ENCODE measurements around the gene MAN1C1.
A peak's percentile ranks its signal among the peaks of the same experiment; 100 is the strongest.

The MAN1C1 gene

DNA sequence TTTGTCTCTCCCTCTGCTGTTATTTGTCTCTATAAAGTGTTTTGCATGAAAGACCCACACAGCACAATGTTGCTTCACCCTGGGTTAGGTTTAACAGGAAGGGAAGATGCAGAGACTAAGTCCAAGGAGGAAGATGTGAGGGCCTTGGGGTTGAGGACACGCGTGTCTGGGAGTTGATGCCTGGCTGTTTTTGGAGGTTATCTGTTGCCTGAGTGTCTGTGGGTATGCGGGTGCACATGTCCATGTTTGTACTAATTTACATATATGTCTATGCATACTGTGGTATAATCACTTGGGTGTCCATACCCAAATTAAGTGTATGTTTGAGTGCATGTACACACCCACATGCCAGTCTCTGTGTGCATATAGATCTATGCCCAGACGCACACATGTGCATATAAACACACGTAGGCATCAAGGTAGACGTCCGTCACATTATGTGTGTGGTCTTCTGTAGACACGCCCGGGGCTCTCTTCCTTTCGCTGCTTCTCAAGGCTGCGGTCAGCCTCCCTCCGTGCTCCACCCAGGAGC lies 962 bp upstream of the MAN1C1 start:
- no peak overlapping the region for H3K27ac ChIP-seq (ENCODE audit: low read depth, low read length)
- H3K36me3 ChIP-seq (ENCODE audit: control insufficient read depth, insufficient read depth, low read length), result no peaks in the 10 kb centered on the region
- peak overlapping the region; percentile 65 for H3K4me3 ChIP-seq (ENCODE audit: low read depth, low read length)
- peaks cover 42% of the 10 kb centered on the region for H3K27me3 ChIP-seq (ENCODE audit: control insufficient read depth, insufficient read depth, low read length)
- peaks cover 20% of the 10 kb centered on the region for H3K4me1 ChIP-seq (ENCODE audit: control insufficient read depth, insufficient read depth, low read length)
- H3K9me3 ChIP-seq (ENCODE audit: control insufficient read depth, insufficient read depth, low read depth, low read length), result no peaks in the 10 kb centered on the region
- peak overlapping the region; percentile 39 for H3K9ac ChIP-seq (ENCODE audit: low read length)

DNA sequence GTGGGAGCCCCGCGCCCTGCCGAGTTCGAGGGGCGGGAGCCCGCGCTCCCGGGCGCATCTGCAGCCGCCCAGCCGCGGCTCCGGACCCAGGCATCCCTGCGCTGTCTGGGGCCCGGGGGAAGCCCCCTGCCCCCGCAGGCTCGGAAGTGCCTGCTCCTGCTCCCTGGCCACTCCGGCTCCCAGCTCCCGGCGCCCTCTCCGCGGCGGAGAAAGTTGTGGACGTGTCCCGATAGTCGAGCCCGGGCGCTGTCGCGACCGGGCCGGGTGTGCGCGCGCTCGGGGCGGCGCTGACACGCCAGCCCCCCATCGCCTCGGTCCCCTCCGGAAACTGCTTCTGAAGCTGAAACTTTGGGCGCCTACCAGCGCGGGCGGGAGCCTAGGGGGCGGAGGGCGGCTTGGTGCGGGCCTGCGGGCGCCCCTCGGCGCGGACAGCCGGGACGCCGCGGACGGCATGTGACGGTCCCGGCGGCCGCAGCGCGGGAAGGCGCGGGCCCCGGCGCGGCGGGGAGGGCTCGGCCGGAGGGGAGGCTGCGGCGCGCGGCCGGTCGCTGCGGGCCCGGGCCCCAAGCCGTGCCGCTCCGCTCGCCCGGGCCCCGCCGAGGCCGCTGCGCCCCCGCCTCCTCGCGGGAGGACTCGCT lies 515 bp downstream of the MAN1C1 start:
- no peak overlapping the region for H3K27ac ChIP-seq (ENCODE audit: low read depth, low read length)
- H3K9me3 ChIP-seq (ENCODE audit: control insufficient read depth, insufficient read depth, low read depth, low read length), result no peaks in the 10 kb centered on the region
- peak overlapping the region; percentile 72 for H3K9ac ChIP-seq (ENCODE audit: low read length)
- no peaks in the 10 kb centered on the region for H3K36me3 ChIP-seq (ENCODE audit: control insufficient read depth, insufficient read depth, low read length)
- peak overlapping the region; percentile 67 for H3K4me3 ChIP-seq (ENCODE audit: low read depth, low read length)
- peaks cover 38% of the 10 kb centered on the region for H3K27me3 ChIP-seq (ENCODE audit: control insufficient read depth, insufficient read depth, low read length)
- peaks cover 20% of the 10 kb centered on the region for H3K4me1 ChIP-seq (ENCODE audit: control insufficient read depth, insufficient read depth, low read length)

DNA sequence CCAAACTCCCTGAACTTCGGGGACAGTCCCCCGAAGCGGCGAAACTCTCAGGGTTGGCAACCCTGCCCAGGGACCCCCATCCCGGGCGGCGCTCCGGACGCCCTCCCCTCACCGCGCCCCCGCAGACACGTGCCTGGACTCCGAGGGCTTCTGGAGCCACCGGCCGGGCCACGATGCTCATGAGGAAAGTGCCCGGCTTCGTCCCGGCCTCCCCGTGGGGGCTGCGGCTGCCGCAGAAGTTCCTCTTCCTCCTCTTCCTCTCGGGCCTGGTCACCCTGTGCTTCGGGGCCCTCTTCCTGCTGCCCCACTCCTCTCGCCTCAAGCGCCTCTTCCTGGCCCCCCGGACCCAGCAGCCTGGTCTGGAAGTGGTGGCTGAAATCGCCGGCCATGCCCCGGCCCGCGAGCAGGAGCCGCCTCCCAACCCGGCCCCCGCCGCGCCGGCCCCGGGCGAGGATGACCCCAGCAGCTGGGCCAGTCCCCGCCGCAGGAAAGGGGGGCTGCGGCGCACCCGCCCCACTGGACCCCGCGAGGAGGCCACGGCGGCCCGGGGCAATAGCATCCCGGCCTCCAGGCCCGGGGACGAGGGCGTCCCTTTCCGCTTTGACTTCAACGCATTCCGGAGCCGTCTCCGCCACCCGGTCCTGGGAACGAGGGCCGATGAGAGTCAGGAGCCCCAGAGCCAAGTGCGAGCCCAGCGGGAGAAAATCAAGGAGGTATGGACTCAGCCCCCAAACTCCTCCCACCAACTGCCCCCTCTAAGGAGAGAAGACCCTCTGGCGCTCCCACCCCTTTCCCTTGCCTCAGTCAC lies 1.2 kb downstream of the MAN1C1 start:
- peak overlapping the region; percentile 67 for H3K4me3 ChIP-seq (ENCODE audit: low read depth, low read length)
- peaks cover 38% of the 10 kb centered on the region for H3K27me3 ChIP-seq (ENCODE audit: control insufficient read depth, insufficient read depth, low read length)
- peaks cover 20% of the 10 kb centered on the region for H3K4me1 ChIP-seq (ENCODE audit: control insufficient read depth, insufficient read depth, low read length)
- H3K27ac ChIP-seq (ENCODE audit: low read depth, low read length), result no peak overlapping the region
- no peaks in the 10 kb centered on the region for H3K36me3 ChIP-seq (ENCODE audit: control insufficient read depth, insufficient read depth, low read length)
- H3K9me3 ChIP-seq (ENCODE audit: control insufficient read depth, insufficient read depth, low read depth, low read length), result no peaks in the 10 kb centered on the region
- peak overlapping the region; percentile 72 for H3K9ac ChIP-seq (ENCODE audit: low read length)

DNA sequence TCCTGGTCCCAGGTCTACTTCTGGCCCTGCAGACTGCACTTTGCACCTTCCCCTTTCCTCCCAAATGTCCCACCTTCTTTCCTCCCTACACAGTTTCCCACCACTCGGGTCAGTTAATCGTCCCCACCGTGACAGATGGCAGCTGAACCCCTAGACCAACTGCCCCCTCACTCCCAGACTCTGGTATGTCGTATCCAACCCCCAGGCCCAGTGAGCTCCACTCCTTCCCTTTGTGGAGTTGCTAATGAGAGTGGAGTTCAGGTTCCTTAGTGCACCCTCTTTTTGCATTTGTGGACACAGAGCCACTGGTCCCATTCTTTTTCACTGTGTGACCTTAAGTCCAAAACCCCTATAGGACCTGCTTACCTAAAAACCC lies 1.8 kb downstream of the MAN1C1 start:
- Histone ChIP-seq H3K36me3 (ENCODE audit: control insufficient read depth, insufficient read depth, low read length) (no peaks in the 10 kb centered on the region), H3K9me3 (ENCODE audit: control insufficient read depth, insufficient read depth, low read depth, low read length) (no peaks in the 10 kb centered on the region), H3K4me3 (ENCODE audit: low read depth, low read length) (peak overlapping the region; percentile 67), H3K4me1 (ENCODE audit: control insufficient read depth, insufficient read depth, low read length) (peaks cover 20% of the 10 kb centered on the region), H3K27ac (ENCODE audit: low read depth, low read length) (no peak overlapping the region), H3K9ac (ENCODE audit: low read length) (peak overlapping the region; percentile 72), H3K27me3 (ENCODE audit: control insufficient read depth, insufficient read depth, low read length) (peaks cover 33% of the 10 kb centered on the region)

DNA sequence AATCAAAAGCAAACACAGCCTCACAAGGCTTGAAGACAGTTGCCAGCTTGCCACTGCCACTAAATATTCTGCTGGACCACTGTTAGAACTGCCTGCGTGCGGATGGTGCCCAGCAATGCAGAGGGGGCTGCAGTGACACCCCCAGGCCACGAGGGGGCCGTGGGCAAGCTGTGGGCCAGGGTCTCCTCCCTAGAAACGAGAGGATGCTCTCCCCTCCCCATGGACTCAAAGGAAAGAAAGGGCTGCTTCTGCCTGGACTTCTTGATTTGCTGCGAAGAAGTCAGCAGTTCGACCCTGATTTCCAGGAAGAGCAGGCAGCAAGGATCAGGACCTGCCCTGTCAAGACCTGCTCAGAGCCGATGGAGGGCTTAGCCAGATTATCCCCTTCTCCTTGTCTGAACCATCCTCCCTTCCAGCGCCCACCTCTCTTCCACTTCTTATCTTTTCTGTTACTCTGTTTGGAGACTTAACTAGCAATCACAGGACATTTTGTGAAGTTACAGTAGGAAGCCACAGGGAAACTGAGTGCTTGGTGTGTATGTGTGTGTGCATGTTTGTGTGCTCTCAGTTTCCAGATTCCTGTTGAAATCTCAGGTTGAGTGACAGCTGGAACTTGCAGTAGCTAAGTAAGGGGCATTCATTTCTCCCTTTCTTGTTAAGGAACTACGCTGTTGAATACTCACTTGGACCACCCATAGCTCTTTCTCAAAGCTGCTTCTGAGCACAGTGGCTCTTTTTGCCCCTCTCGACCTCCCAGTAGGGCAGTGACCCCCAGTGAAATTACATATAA lies 2.7 kb downstream of the MAN1C1 start:
- Histone ChIP-seq H3K36me3 (ENCODE audit: control insufficient read depth, insufficient read depth, low read length) (no peaks in the 10 kb centered on the region), H3K27me3 (ENCODE audit: control insufficient read depth, insufficient read depth, low read length) (peaks cover 30% of the 10 kb centered on the region), H3K27ac (ENCODE audit: low read depth, low read length) (no peak overlapping the region), H3K9ac (ENCODE audit: low read length) (no peak overlapping the region), H3K4me1 (ENCODE audit: control insufficient read depth, insufficient read depth, low read length) (peaks cover 23% of the 10 kb centered on the region), H3K9me3 (ENCODE audit: control insufficient read depth, insufficient read depth, low read depth, low read length) (no peaks in the 10 kb centered on the region), H3K4me3 (ENCODE audit: low read depth, low read length) (peak overlapping the region; percentile 67)

DNA sequence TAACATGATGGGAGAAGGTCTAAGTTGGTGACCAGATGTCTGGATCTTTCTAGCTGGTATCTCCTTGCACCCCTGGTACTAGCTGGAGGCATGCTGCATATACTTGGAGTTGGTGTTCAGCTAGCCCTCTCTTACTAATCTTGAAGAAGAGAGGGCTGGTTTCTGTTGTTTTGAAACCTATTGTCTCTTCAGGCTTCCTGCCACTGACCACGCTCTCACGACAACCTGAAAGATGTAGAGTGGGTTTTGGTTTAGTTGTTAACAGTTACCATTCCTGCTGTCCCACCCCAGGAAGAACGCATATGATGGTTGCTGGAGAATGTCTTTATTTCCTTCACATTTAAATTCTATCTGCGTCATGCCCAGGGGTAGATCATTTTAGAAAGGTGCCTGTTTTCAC lies 3.6 kb downstream of the MAN1C1 start:
- Histone ChIP-seq H3K27me3 (ENCODE audit: control insufficient read depth, insufficient read depth, low read length) (peaks cover 22% of the 10 kb centered on the region), H3K9me3 (ENCODE audit: control insufficient read depth, insufficient read depth, low read depth, low read length) (no peaks in the 10 kb centered on the region), H3K36me3 (ENCODE audit: control insufficient read depth, insufficient read depth, low read length) (no peaks in the 10 kb centered on the region), H3K27ac (ENCODE audit: low read depth, low read length) (no peak overlapping the region), H3K4me1 (ENCODE audit: control insufficient read depth, insufficient read depth, low read length) (peaks cover 23% of the 10 kb centered on the region), H3K9ac (ENCODE audit: low read length) (no peak overlapping the region), H3K4me3 (ENCODE audit: low read depth, low read length) (no peak overlapping the region)

DNA sequence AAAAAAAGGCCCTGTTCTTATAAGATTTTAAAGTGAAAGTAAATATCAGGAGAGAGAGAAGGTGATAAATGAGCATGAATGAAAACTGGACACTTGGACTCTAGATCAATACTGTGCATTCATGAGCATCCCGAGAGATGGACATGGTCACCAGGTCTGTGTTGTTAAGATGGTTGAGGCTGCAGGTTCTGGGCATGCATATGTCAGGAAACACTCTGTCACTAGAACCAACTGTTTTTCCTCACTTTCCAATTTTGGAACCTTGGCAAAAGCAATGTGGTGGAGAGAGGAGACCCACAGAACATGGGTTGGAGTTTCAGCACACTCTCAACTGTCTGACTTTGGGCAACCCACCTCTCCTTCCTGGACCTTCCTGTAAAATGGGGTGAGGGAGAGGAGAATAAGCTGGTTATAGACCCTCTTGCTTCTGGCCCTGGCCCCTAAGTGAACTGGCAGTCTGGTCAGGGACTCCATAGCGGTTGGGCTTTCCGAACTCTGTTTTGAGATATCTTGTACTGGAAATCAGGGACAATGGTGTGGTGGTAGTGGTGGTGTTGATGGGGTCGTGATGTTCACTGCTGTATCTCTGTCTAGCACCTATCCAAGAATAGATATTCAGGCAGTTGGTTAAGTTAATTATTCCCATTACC lies 4.2 kb downstream of the MAN1C1 start:
- Histone ChIP-seq H3K9ac (ENCODE audit: low read length) (no peak overlapping the region), H3K27ac (ENCODE audit: low read depth, low read length) (no peak overlapping the region), H3K9me3 (ENCODE audit: control insufficient read depth, insufficient read depth, low read depth, low read length) (no peaks in the 10 kb centered on the region), H3K27me3 (ENCODE audit: control insufficient read depth, insufficient read depth, low read length) (peaks cover 16% of the 10 kb centered on the region), H3K4me3 (ENCODE audit: low read depth, low read length) (no peak overlapping the region), H3K4me1 (ENCODE audit: control insufficient read depth, insufficient read depth, low read length) (peaks cover 17% of the 10 kb centered on the region), H3K36me3 (ENCODE audit: control insufficient read depth, insufficient read depth, low read length) (no peaks in the 10 kb centered on the region)

DNA sequence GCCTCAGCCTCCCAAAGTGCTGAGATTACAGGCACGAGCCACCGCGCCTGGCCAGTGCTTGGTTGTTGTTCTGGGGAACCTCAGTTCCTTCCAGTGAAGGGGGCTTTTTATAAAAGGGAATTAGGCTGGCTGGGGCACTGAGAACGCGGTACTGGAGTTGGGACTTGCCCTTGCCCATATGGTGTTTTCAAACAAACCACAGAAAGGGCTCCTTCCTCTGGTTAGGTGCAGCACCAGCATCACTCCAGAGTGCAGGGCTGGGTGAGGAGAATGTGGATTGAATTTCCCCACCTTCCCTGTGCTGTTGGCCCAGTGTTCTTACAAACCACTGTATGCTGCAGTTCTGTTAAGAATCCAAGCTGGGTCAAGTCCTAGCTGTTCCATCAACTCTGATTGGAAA lies 5.3 kb downstream of the MAN1C1 start:
- no peak overlapping the region for H3K27ac ChIP-seq (ENCODE audit: low read depth, low read length)
- no peak overlapping the region for H3K9ac ChIP-seq (ENCODE audit: low read length)
- no peaks in the 10 kb centered on the region for H3K36me3 ChIP-seq (ENCODE audit: control insufficient read depth, insufficient read depth, low read length)
- no peak overlapping the region for H3K4me3 ChIP-seq (ENCODE audit: low read depth, low read length)
- H3K4me1 ChIP-seq (ENCODE audit: control insufficient read depth, insufficient read depth, low read length), result peaks cover 17% of the 10 kb centered on the region
- H3K9me3 ChIP-seq (ENCODE audit: control insufficient read depth, insufficient read depth, low read depth, low read length), result no peaks in the 10 kb centered on the region
- H3K27me3 ChIP-seq (ENCODE audit: control insufficient read depth, insufficient read depth, low read length), result peaks cover 15% of the 10 kb centered on the region

DNA sequence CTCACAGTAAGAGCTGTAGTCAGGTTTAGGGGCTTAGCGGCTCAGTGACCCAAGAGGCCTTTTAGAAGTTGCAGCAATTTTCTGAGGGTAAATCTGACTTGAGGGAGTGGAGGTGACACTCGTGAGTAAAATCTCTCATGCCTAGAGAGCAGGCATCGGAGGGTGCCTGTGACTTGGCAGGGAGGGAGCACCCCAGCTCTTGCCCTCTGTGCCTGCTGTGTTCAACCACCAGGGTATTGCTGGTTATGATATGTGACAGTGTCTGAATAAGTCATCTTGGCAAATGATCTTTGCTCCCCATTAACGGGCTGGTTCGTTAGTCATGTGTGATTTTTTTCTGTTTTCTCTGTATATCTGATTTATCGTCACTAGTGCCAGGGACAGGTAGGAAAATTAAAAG lies 5.9 kb downstream of the MAN1C1 start:
- Histone ChIP-seq H3K27me3 (ENCODE audit: control insufficient read depth, insufficient read depth, low read length) (peaks cover 14% of the 10 kb centered on the region), H3K4me1 (ENCODE audit: control insufficient read depth, insufficient read depth, low read length) (peaks cover 17% of the 10 kb centered on the region), H3K27ac (ENCODE audit: low read depth, low read length) (no peak overlapping the region)

DNA sequence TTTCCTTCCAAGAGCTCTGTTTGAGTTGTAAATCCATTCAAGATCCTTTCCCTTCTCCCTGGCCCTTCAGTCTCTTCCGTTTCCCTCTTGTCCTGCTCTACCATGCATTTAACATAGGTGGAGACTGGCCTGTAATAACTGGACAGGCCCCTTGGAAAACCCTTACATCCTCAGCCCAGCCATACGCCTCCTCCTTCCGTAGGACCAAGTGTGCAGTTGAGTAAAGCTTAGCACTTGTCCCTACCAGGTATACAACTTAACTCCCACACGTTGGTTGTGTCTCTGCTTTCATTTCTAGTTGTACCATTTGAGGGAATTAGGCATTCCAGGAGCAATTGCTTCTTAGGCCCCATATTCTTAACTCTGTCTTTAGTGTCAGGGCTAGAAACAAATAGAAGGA lies 6.4 kb downstream of the MAN1C1 start:
- H3K27ac ChIP-seq (ENCODE audit: low read depth, low read length), result no peak overlapping the region
- H3K9ac ChIP-seq (ENCODE audit: low read length), result no peak overlapping the region
- peaks cover 17% of the 10 kb centered on the region for H3K4me1 ChIP-seq (ENCODE audit: control insufficient read depth, insufficient read depth, low read length)
- no peak overlapping the region for H3K4me3 ChIP-seq (ENCODE audit: low read depth, low read length)
- peaks cover 9% of the 10 kb centered on the region for H3K27me3 ChIP-seq (ENCODE audit: control insufficient read depth, insufficient read depth, low read length)
- H3K36me3 ChIP-seq (ENCODE audit: control insufficient read depth, insufficient read depth, low read length), result no peaks in the 10 kb centered on the region
- H3K9me3 ChIP-seq (ENCODE audit: control insufficient read depth, insufficient read depth, low read depth, low read length), result no peaks in the 10 kb centered on the region

More for the DNA sequence above, 5.9 kb downstream of the MAN1C1 start:
- H3K4me3 ChIP-seq (ENCODE audit: low read depth, low read length), result no peak overlapping the region
- H3K9me3 ChIP-seq (ENCODE audit: control insufficient read depth, insufficient read depth, low read depth, low read length), result no peaks in the 10 kb centered on the region
- H3K9ac ChIP-seq (ENCODE audit: low read length), result no peak overlapping the region
- no peaks in the 10 kb centered on the region for H3K36me3 ChIP-seq (ENCODE audit: control insufficient read depth, insufficient read depth, low read length)
